Measurements from ENCODE around the gene SLC15A5.

The SLC15A5 gene, protein sequence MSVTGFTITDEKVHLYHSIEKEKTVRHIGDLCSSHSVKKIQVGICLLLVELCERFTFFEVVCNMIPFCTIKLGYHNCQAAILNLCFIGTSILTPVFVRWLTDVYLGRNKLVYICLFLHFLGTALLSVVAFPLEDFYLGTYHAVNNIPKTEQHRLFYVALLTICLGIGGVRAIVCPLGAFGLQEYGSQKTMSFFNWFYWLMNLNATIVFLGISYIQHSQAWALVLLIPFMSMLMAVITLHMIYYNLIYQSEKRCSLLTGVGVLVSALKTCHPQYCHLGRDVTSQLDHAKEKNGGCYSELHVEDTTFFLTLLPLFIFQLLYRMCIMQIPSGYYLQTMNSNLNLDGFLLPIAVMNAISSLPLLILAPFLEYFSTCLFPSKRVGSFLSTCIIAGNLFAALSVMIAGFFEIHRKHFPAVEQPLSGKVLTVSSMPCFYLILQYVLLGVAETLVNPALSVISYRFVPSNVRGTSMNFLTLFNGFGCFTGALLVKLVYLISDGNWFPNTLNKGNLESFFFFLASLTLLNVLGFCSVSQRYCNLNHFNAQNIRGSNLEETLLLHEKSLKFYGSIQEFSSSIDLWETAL

DNA sequence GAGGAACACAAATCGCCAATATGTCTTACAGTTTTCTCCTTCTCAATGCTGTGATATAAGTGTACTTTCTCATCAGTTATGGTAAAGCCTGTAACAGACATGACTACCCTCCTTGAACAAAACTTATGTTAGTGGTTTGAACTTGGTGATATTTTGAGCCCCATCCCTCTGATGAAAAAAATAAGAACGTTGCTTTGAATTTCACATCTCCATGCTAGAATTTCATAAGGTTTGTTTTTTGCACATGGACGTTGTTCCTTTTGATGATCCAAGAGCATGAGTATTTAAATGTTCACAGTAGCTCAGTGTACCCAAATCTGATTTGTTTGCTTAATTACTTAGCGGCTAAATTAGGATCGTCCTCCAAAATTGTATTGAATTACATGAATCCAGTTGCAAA lies at the start of gene SLC15A5:
TSS of gene SLC15A5 (minus strand) at position 101 of the 400 bp plus-strand sequence. CDS start at position 101, 0 bp downstream.
- Histone ChIP-seq H3K9me3 (ENCODE audit: control insufficient read depth, insufficient read depth, low read depth, low read length) (no peaks in the 10 kb centered on the region), H3K27ac (ENCODE audit: extremely low read depth, low read depth, low read length) (no peak within 1 kb of the TSS), H3K4me3 (ENCODE audit: low read depth, low read length) (no peak within 1 kb of the TSS), H3K36me3 (ENCODE audit: control insufficient read depth in 2 of 2, insufficient read depth in 1 of 2, low read length in 2 of 2) (no peaks in the 10 kb centered on the region), H3K4me1 (ENCODE audit: control insufficient read depth, insufficient read depth, low read length) (no peaks in the 10 kb centered on the region)
- POLR2A ChIA-PET: no interaction called here
- TF ChIP-seq TCF7L2 (IDR thresholded peaks at IDR 0.05; ENCODE audit: borderline replicate concordance, low read depth, low read length) (no peak), ZNF747 (tag by site-specific recombination; IDR thresholded peaks at IDR 0.05) (no peak), TRIM28 (IDR thresholded peaks at IDR 0.05; ENCODE audit: borderline replicate concordance, low read length) (no peak), CTCF (tag by site-specific recombination; IDR thresholded peaks at IDR 0.05) (no peak), ZNF366 (tag by site-specific recombination; conservative IDR thresholded peaks at IDR 0.05) (no peak), FEZF1 (tag by site-specific recombination; IDR thresholded peaks at IDR 0.05) (no peak), ZNF623 (tag by site-specific recombination; IDR thresholded peaks at IDR 0.05) (no peak), ZNF132 (tag by site-specific recombination; IDR thresholded peaks at IDR 0.05; ENCODE audit: borderline replicate concordance) (no peak), ZBTB1 (tag by site-specific recombination; IDR thresholded peaks at IDR 0.05) (no peak), ZNF157 (tag by site-specific recombination; IDR thresholded peaks at IDR 0.05) (no peak), GLIS2 (tag by site-specific recombination; IDR thresholded peaks at IDR 0.05) (no peak), ZFP3 (tag by site-specific recombination; IDR thresholded peaks at IDR 0.05; ENCODE audit: low read depth) (no peak), MZF1 (tag by site-specific recombination; IDR thresholded peaks at IDR 0.05; ENCODE audit: borderline replicate concordance) (no peak)
- CTCF ChIA-PET: no interaction called here

DNA sequence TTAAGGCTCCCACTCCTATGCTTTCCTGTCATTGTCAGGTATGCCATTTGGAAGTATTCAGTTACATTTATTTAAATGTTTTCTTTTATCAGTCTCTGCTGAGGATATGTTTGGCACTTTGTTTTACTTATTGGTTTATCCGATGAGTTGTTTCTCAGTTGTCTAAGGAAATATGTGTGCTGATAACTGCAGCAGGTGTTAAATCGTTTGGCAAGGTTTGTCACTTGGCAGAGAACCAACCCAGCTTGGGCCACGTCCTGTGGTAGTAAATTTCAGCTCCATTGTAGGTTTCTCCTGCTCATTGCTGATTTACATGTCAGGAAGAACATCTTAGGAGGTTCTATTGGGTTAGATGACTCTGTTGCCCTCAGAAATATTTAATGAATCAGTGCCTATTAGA lies 47.9 kb upstream of the SLC15A5 start:
- POLR2A ChIA-PET: no interaction called here

GRCh38 chr12:16324772-16325171 lies 47.3 kb upstream of the SLC15A5 start:
- Histone ChIP-seq H3K4me3 (ENCODE audit: low read depth, low read length) (no peak overlapping the region), H3K27ac (ENCODE audit: extremely low read depth, low read depth, low read length) (no peak overlapping the region), H3K36me3 (ENCODE audit: control insufficient read depth in 2 of 2, insufficient read depth in 1 of 2, low read length in 2 of 2) (no peaks in the 10 kb centered on the region), H3K9me3 (ENCODE audit: control insufficient read depth, insufficient read depth, low read depth, low read length) (no peaks in the 10 kb centered on the region), H3K4me1 (ENCODE audit: control insufficient read depth, insufficient read depth, low read length) (no peaks in the 10 kb centered on the region)
- POLR2A ChIA-PET: no interaction called here
- CTCF ChIA-PET: no interaction called here
- TF ChIP-seq ZNF76 (tag by site-specific recombination; IDR thresholded peaks at IDR 0.05; ENCODE audit: borderline replicate concordance, low read depth) (no peak), YY1 (tag by site-specific recombination; IDR thresholded peaks at IDR 0.05) (no peak), PATZ1 (tag by site-specific recombination; IDR thresholded peaks at IDR 0.05) (no peak), TRIM28 (IDR thresholded peaks at IDR 0.05; ENCODE audit: borderline replicate concordance, low read length) (no peak), ZNF624 (tag by site-specific recombination; IDR thresholded peaks at IDR 0.05) (no peak), ZIC2 (tag by site-specific recombination; IDR thresholded peaks at IDR 0.05) (no peak), ZNF555 (tag by site-specific recombination; conservative IDR thresholded peaks at IDR 0.05) (no peak), RBAK (tag by site-specific recombination; IDR thresholded peaks at IDR 0.05) (no peak), PBX3 (CRISPR knock-in tag; IDR thresholded peaks at IDR 0.05) (no peak), ZNF221 (tag by site-specific recombination; IDR thresholded peaks at IDR 0.05; ENCODE audit: borderline replicate concordance) (no peak)
- TF ChIP-seq, protein P1, sequence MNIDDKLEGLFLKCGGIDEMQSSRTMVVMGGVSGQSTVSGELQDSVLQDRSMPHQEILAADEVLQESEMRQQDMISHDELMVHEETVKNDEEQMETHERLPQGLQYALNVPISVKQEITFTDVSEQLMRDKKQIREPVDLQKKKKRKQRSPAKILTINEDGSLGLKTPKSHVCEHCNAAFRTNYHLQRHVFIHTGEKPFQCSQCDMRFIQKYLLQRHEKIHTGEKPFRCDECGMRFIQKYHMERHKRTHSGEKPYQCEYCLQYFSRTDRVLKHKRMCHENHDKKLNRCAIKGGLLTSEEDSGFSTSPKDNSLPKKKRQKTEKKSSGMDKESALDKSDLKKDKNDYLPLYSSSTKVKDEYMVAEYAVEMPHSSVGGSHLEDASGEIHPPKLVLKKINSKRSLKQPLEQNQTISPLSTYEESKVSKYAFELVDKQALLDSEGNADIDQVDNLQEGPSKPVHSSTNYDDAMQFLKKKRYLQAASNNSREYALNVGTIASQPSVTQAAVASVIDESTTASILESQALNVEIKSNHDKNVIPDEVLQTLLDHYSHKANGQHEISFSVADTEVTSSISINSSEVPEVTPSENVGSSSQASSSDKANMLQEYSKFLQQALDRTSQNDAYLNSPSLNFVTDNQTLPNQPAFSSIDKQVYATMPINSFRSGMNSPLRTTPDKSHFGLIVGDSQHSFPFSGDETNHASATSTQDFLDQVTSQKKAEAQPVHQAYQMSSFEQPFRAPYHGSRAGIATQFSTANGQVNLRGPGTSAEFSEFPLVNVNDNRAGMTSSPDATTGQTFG (tag by site-specific recombination; IDR thresholded peaks at IDR 0.05; ENCODE audit: borderline replicate concordance): no peak

More for the DNA sequence above, 47.9 kb upstream of the SLC15A5 start:
- Histone ChIP-seq H3K9me3 (ENCODE audit: control insufficient read depth, insufficient read depth, low read depth, low read length) (no peaks in the 10 kb centered on the region), H3K4me1 (ENCODE audit: control insufficient read depth, insufficient read depth, low read length) (no peaks in the 10 kb centered on the region), H3K36me3 (ENCODE audit: control insufficient read depth in 2 of 2, insufficient read depth in 1 of 2, low read length in 2 of 2) (no peaks in the 10 kb centered on the region), H3K4me3 (ENCODE audit: low read depth, low read length) (no peak overlapping the region), H3K27ac (ENCODE audit: extremely low read depth, low read depth, low read length) (no peak overlapping the region)
- CTCF ChIA-PET: no interaction called here
- TF ChIP-seq ZNF223 (tag by site-specific recombination; IDR thresholded peaks at IDR 0.05) (no peak), KLF1 (tag by site-specific recombination; IDR thresholded peaks at IDR 0.05) (no peak), ZFP3 (tag by site-specific recombination; IDR thresholded peaks at IDR 0.05; ENCODE audit: low read depth) (no peak), ZNF324 (tag by site-specific recombination; IDR thresholded peaks at IDR 0.05) (no peak)
